HEK293 (cell line): ENCODE measurements around the gene ATP10D.

Source experiments
- HOXC10 ChIP-seq: sonication (generic); formaldehyde crosslinking; IDR thresholded peaks from 2 replicates; pipeline ENCODE4 v1.8.1; 2023; ENCODE audit warnings: mild to moderate bottlenecking, missing genetic modification reagents
- KLF16 ChIP-seq: fragments of 450-650 bp; formaldehyde crosslinking; IDR thresholded peaks from 2 replicates; pipeline ENCODE4 v1.5.1; 2017; ENCODE audit warnings: missing biosample characterization, missing genetic modification characterization
- MYNN ChIP-seq: fragments of 450-650 bp; formaldehyde crosslinking; IDR thresholded peaks from 2 replicates; pipeline ENCODE4 v1.5.1; 2016; ENCODE audit warnings: missing biosample characterization, missing genetic modification characterization, borderline replicate concordance
- MZF1 ChIP-seq: fragments of 450-650 bp; formaldehyde crosslinking; IDR thresholded peaks from 2 replicates; pipeline ENCODE4 v1.5.1; 2017; ENCODE audit warnings: missing biosample characterization, missing genetic modification characterization, borderline replicate concordance
- OSR2 ChIP-seq: fragments of 450-650 bp; formaldehyde crosslinking; IDR thresholded peaks from 2 replicates; pipeline ENCODE4 v1.5.1; 2016; ENCODE audit warnings: missing biosample characterization, missing genetic modification characterization
- PRDM1 ChIP-seq: fragments of 450-650 bp; formaldehyde crosslinking; IDR thresholded peaks from 2 replicates; pipeline ENCODE4; 2016; ENCODE audit warnings: missing biosample characterization, missing genetic modification characterization
- SP2 ChIP-seq: fragments of 450-650 bp; formaldehyde crosslinking; IDR thresholded peaks from 2 replicates; pipeline ENCODE4 v1.5.1; 2016; ENCODE audit warnings: missing biosample characterization, missing genetic modification characterization
- SP3 ChIP-seq: fragments of 450-650 bp; formaldehyde crosslinking; IDR thresholded peaks from 2 replicates; pipeline ENCODE4 v1.5.1; 2016; ENCODE audit warnings: missing biosample characterization, missing genetic modification characterization
- ZBTB21 ChIP-seq: fragments of 450-650 bp; formaldehyde crosslinking; IDR thresholded peaks from 2 replicates; pipeline ENCODE4 v1.5.1; 2017; ENCODE audit warnings: missing biosample characterization, missing genetic modification characterization
- ZBTB48 ChIP-seq: fragments of 450-650 bp; formaldehyde crosslinking; IDR thresholded peaks from 2 replicates; pipeline ENCODE4 v1.5.1; 2016; ENCODE audit warnings: missing biosample characterization, missing genetic modification characterization
- ZBTB8A ChIP-seq: fragments of 450-650 bp; formaldehyde crosslinking; IDR thresholded peaks from 2 replicates; pipeline ENCODE4 v1.5.1; 2016; ENCODE audit warnings: missing biosample characterization, missing genetic modification characterization
- ZNF19 ChIP-seq: fragments of 450-650 bp; formaldehyde crosslinking; IDR thresholded peaks from 2 replicates; pipeline ENCODE4; 2016; ENCODE audit warnings: missing biosample characterization, missing genetic modification characterization, low read depth
- ZNF2 ChIP-seq: fragments of 450-650 bp; formaldehyde crosslinking; IDR thresholded peaks from 2 replicates; pipeline ENCODE4 v1.5.1; 2016; ENCODE audit warnings: missing biosample characterization, missing genetic modification characterization
- ZNF341 ChIP-seq: fragments of 450-650 bp; formaldehyde crosslinking; IDR thresholded peaks from 2 replicates; pipeline ENCODE4; 2016; ENCODE audit warnings: low read depth, missing biosample characterization, missing genetic modification characterization
- ZNF530 ChIP-seq: fragments of 450-650 bp; formaldehyde crosslinking; IDR thresholded peaks from 2 replicates; pipeline ENCODE4 v1.5.1; 2016; ENCODE audit warnings: low read depth, missing biosample characterization, missing genetic modification characterization
- ZNF654 ChIP-seq: fragments of 450-650 bp; formaldehyde crosslinking; IDR thresholded peaks from 2 replicates; pipeline ENCODE4 v1.5.1; 2016; ENCODE audit warnings: low read depth, missing biosample characterization, missing genetic modification characterization
- ZNF843 ChIP-seq: fragments of 450-650 bp; formaldehyde crosslinking; IDR thresholded peaks from 2 replicates; pipeline ENCODE4 v1.5.1; 2016; ENCODE audit warnings: missing biosample characterization, missing genetic modification characterization
- ZXDB ChIP-seq: fragments of 450-650 bp; formaldehyde crosslinking; IDR thresholded peaks from 2 replicates; pipeline ENCODE4 v1.5.1; 2016; ENCODE audit warnings: missing biosample characterization, missing genetic modification characterization
- TF ChIP-seq, protein P1 (sequence below): fragments of 450-650 bp; formaldehyde crosslinking; conservative IDR thresholded peaks from 2 replicates; pipeline ENCODE4 v1.5.1; 2016; ENCODE audit warnings: low read depth, missing biosample characterization, missing genetic modification characterization
- TF ChIP-seq, protein P2 (sequence below): fragments of 450-650 bp; formaldehyde crosslinking; IDR thresholded peaks from 2 replicates; pipeline ENCODE4 v1.5.1; 2016; ENCODE audit warnings: missing biosample characterization, missing genetic modification characterization
- TF ChIP-seq, protein P3 (sequence below): fragments of 450-650 bp; formaldehyde crosslinking; IDR thresholded peaks from 2 replicates; pipeline ENCODE4 v1.5.1; 2017; ENCODE audit warnings: missing biosample characterization, missing genetic modification characterization
- TF ChIP-seq, protein P4 (sequence below): fragments of 450-650 bp; formaldehyde crosslinking; IDR thresholded peaks from 2 replicates; pipeline ENCODE4 v1.5.1; 2016; ENCODE audit warnings: missing biosample characterization, missing genetic modification characterization
- TF ChIP-seq, protein P5 (sequence below): fragments of 450-650 bp; formaldehyde crosslinking; IDR thresholded peaks from 2 replicates; pipeline ENCODE4 v1.5.1; 2016; ENCODE audit warnings: missing biosample characterization, missing genetic modification characterization
- TF ChIP-seq, protein P6 (sequence below): fragments of 450-650 bp; formaldehyde crosslinking; IDR thresholded peaks from 2 replicates; pipeline ENCODE4 v1.5.1; 2016; ENCODE audit warnings: missing biosample characterization, missing genetic modification characterization

The ATP10D gene

DNA sequence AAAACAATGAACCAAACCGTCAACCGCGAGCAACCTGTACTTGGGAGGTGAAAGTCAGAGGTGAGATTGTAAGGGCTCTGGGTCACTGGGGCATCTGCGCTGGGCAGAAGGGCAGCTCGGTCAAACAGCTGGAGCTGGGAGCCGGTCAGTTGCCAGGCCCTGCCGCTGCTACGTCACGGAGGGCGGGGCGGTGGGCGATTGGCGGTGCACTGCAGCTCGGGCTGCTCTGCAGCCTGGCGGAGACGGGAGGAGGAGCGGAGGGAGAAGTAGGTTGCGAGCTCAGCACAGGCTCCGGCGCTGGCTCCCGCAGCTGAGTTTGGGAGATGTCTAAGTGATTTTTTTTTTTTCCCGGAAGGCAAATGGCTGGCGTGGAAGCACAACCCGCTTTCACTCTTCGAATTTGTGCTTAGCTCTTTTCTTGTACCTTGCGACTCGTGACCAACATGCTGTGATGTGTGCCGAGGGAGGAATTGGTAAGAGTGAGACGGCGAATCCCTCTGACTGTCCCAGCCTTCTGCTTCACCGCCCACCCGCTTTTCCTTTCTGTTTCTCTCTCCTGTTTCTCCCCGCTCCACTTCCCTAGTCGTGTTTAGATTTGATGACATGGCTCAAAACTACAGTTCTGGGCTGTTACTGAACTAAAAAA is at the start of gene ATP10D (continued):
- TF ChIP-seq, protein P1, sequence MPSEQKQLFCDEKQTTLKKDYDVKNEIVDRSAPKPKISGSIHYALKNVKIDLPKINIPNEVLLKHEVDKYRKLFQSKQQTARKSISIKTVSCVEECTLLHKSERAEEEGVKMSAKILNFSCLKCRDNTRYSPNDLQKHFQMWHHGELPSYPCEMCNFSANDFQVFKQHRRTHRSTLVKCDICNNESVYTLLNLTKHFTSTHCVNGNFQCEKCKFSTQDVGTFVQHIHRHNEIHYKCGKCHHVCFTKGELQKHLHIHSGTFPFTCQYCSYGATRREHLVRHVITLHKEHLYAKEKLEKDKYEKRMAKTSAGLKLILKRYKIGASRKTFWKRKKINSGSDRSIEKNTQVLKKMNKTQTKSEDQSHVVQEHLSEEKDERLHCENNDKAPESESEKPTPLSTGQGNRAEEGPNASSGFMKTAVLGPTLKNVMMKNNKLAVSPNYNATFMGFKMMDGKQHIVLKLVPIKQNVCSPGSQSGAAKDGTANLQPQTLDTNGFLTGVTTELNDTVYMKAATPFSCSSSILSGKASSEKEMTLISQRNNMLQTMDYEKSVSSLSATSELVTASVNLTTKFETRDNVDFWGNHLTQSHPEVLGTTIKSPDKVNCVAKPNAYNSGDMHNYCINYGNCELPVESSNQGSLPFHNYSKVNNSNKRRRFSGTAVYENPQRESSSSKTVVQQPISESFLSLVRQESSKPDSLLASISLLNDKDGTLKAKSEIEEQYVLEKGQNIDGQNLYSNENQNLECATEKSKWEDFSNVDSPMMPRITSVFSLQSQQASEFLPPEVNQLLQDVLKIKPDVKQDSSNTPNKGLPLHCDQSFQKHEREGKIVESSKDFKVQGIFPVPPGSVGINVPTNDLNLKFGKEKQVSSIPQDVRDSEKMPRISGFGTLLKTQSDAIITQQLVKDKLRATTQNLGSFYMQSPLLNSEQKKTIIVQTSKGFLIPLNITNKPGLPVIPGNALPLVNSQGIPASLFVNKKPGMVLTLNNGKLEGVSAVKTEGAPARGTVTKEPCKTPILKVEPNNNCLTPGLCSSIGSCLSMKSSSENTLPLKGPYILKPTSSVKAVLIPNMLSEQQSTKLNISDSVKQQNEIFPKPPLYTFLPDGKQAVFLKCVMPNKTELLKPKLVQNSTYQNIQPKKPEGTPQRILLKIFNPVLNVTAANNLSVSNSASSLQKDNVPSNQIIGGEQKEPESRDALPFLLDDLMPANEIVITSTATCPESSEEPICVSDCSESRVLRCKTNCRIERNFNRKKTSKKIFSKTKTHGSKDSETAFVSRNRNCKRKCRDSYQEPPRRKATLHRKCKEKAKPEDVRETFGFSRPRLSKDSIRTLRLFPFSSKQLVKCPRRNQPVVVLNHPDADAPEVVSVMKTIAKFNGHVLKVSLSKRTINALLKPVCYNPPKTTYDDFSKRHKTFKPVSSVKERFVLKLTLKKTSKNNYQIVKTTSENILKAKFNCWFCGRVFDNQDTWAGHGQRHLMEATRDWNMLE (tag by site-specific recombination), result no peak
- TF ChIP-seq KLF16 (tag by site-specific recombination), result 0 out of 2 replicates have a peak, but pooled peaks have one; percentile 27
- TF ChIP-seq SP2, result peak; percentile 60
- no peak; the same call in 1 of the 2 replicates for TF ChIP-seq OSR2 (tag by site-specific recombination)
- TF ChIP-seq ZBTB21 (tag by site-specific recombination), result no peak
- TF ChIP-seq SP3 (tag by site-specific recombination), result peak; percentile 55
- TF ChIP-seq MZF1 (tag by site-specific recombination), result 0 out of 2 replicates have a peak, but pooled peaks have one; percentile 47
- peak; percentile 35; the same call in 1 of the 2 replicates for TF ChIP-seq ZNF843 (tag by site-specific recombination)
- TF ChIP-seq, protein P2, sequence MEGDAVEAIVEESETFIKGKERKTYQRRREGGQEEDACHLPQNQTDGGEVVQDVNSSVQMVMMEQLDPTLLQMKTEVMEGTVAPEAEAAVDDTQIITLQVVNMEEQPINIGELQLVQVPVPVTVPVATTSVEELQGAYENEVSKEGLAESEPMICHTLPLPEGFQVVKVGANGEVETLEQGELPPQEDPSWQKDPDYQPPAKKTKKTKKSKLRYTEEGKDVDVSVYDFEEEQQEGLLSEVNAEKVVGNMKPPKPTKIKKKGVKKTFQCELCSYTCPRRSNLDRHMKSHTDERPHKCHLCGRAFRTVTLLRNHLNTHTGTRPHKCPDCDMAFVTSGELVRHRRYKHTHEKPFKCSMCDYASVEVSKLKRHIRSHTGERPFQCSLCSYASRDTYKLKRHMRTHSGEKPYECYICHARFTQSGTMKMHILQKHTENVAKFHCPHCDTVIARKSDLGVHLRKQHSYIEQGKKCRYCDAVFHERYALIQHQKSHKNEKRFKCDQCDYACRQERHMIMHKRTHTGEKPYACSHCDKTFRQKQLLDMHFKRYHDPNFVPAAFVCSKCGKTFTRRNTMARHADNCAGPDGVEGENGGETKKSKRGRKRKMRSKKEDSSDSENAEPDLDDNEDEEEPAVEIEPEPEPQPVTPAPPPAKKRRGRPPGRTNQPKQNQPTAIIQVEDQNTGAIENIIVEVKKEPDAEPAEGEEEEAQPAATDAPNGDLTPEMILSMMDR (tag by site-specific recombination), result no peak
- TF ChIP-seq PRDM1 (tag by site-specific recombination), result peak; percentile 84
- TF ChIP-seq MYNN (tag by site-specific recombination), result no peak
- TF ChIP-seq ZBTB48, result no peak
- no peak for TF ChIP-seq ZNF530
- TF ChIP-seq, protein P3, sequence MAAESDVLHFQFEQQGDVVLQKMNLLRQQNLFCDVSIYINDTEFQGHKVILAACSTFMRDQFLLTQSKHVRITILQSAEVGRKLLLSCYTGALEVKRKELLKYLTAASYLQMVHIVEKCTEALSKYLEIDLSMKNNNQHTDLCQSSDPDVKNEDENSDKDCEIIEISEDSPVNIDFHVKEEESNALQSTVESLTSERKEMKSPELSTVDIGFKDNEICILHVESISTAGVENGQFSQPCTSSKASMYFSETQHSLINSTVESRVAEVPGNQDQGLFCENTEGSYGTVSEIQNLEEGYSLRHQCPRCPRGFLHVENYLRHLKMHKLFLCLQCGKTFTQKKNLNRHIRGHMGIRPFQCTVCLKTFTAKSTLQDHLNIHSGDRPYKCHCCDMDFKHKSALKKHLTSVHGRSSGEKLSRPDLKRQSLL (tag by site-specific recombination), result peak; percentile 90
- TF ChIP-seq ZNF654, result no peak
- peak; percentile 34 for TF ChIP-seq ZBTB8A (tag by site-specific recombination)
- TF ChIP-seq, protein P4, sequence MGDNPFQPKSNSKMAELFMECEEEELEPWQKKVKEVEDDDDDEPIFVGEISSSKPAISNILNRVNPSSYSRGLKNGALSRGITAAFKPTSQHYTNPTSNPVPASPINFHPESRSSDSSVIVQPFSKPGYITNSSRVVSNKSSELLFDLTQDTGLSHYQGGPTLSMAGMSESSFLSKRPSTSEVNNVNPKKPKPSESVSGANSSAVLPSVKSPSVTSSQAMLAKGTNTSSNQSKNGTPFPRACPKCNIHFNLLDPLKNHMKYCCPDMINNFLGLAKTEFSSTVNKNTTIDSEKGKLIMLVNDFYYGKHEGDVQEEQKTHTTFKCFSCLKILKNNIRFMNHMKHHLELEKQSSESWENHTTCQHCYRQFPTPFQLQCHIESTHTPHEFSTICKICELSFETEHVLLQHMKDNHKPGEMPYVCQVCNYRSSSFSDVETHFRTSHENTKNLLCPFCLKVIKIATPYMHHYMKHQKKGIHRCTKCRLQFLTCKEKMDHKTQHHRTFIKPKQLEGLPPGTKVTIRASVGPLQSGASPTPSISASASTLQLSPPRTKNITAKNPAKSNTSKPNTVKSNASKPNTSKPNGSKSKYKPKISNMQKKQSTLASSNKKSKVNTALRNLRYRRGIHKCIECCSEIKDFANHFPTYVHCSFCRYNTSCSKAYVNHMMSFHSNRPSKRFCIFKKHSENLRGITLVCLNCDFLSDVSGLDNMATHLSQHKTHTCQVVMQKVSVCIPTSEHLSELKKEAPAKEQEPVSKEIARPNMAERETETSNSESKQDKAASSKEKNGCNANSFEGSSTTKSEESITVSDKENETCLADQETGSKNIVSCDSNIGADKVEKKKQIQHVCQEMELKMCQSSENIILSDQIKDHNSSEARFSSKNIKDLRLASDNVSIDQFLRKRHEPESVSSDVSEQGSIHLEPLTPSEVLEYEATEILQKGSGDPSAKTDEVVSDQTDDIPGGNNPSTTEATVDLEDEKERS (tag by site-specific recombination), result no peak
- TF ChIP-seq ZXDB (tag by site-specific recombination), result 0 out of 2 replicates have a peak, but pooled peaks have one; percentile 49
- TF ChIP-seq ZNF2 (tag by site-specific recombination), result peak; percentile 53; the same call in 1 of the 2 replicates
- TF ChIP-seq, protein P5, sequence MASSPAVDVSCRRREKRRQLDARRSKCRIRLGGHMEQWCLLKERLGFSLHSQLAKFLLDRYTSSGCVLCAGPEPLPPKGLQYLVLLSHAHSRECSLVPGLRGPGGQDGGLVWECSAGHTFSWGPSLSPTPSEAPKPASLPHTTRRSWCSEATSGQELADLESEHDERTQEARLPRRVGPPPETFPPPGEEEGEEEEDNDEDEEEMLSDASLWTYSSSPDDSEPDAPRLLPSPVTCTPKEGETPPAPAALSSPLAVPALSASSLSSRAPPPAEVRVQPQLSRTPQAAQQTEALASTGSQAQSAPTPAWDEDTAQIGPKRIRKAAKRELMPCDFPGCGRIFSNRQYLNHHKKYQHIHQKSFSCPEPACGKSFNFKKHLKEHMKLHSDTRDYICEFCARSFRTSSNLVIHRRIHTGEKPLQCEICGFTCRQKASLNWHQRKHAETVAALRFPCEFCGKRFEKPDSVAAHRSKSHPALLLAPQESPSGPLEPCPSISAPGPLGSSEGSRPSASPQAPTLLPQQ (tag by site-specific recombination), result peak; percentile 48; the same call in 1 of the 2 replicates
- TF ChIP-seq HOXC10, result no peak
- TF ChIP-seq, protein P6, sequence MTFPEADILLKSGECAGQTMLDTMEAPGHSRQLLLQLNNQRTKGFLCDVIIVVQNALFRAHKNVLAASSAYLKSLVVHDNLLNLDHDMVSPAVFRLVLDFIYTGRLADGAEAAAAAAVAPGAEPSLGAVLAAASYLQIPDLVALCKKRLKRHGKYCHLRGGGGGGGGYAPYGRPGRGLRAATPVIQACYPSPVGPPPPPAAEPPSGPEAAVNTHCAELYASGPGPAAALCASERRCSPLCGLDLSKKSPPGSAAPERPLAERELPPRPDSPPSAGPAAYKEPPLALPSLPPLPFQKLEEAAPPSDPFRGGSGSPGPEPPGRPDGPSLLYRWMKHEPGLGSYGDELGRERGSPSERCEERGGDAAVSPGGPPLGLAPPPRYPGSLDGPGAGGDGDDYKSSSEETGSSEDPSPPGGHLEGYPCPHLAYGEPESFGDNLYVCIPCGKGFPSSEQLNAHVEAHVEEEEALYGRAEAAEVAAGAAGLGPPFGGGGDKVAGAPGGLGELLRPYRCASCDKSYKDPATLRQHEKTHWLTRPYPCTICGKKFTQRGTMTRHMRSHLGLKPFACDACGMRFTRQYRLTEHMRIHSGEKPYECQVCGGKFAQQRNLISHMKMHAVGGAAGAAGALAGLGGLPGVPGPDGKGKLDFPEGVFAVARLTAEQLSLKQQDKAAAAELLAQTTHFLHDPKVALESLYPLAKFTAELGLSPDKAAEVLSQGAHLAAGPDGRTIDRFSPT (tag by site-specific recombination), result peak; percentile 92
- peak; percentile 98 for TF ChIP-seq ZNF341 (tag by site-specific recombination)
- TF ChIP-seq ZNF19 (tag by site-specific recombination), result no peak
